GM12878 (cell line): Measurements from ENCODE around the gene SLC6A11.

Experiments
- MYC ChIP-seq: IDR thresholded peaks from 2 replicates; pipeline ENCODE4 v1.6.1; 2011; ENCODE audit warnings: mild to moderate bottlenecking, low read length, moderate library complexity, inconsistent platforms; ENCODE audit not compliant: insufficient read depth, insufficient replicate concordance, insufficient read length, severe bottlenecking
- POLR2A ChIP-seq: IDR thresholded peaks from 2 replicates; pipeline ENCODE4 v1.6.1; 2011; ENCODE audit warnings: low read depth, mild to moderate bottlenecking, low read length
- RAD21 ChIP-seq: IDR thresholded peaks from 2 replicates; pipeline ENCODE4 v1.6.1; 2011; ENCODE audit warnings: mild to moderate bottlenecking, low read depth, low read length, moderate library complexity; ENCODE audit not compliant: insufficient read depth
- USF1 ChIP-seq: IDR thresholded peaks from 2 replicates; pipeline ENCODE4 v1.6.1; 2011; ENCODE audit warnings: borderline replicate concordance, low read depth, mild to moderate bottlenecking, moderate library complexity, mixed read lengths, low read length; ENCODE audit not compliant: insufficient read depth; ENCODE audit errors: extremely low read length
- ZSCAN29 ChIP-seq: fragments of 450-650 bp; IDR thresholded peaks from 2 replicates; pipeline ENCODE4 v1.6.1; 2017; ENCODE audit warnings: mild to moderate bottlenecking, moderate library complexity
- TF ChIP-seq, protein P1 (sequence below), 3 experiments: IDR thresholded peaks in 2 of 3; conservative IDR thresholded peaks in 1 of 3; 2 replicates each; pipeline ENCODE4 v1.5.1; 2011; ENCODE audit warnings: low read depth in 3 of 3, low read length in 3 of 3, mild to moderate bottlenecking in 3 of 3, control low read depth in 2 of 3, moderate library complexity in 2 of 3, inconsistent platforms in 1 of 3, mixed read lengths in 1 of 3; ENCODE audit not compliant: control insufficient read depth in 2 of 3, insufficient read depth in 1 of 3; ENCODE audit errors: extremely low read depth in 1 of 3

- TF ChIP-seq ZSCAN29 (no peak), USF1 (no peak), MYC (no peak), RAD21 (no peak), POLR2A (no peak)
- TF ChIP-seq, protein P1, sequence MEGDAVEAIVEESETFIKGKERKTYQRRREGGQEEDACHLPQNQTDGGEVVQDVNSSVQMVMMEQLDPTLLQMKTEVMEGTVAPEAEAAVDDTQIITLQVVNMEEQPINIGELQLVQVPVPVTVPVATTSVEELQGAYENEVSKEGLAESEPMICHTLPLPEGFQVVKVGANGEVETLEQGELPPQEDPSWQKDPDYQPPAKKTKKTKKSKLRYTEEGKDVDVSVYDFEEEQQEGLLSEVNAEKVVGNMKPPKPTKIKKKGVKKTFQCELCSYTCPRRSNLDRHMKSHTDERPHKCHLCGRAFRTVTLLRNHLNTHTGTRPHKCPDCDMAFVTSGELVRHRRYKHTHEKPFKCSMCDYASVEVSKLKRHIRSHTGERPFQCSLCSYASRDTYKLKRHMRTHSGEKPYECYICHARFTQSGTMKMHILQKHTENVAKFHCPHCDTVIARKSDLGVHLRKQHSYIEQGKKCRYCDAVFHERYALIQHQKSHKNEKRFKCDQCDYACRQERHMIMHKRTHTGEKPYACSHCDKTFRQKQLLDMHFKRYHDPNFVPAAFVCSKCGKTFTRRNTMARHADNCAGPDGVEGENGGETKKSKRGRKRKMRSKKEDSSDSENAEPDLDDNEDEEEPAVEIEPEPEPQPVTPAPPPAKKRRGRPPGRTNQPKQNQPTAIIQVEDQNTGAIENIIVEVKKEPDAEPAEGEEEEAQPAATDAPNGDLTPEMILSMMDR (IDR thresholded peaks at IDR 0.05 in 2 of 3, conservative IDR thresholded peaks at IDR 0.05 in 1 of 3; ENCODE audit: control insufficient read depth in 2 of 3, extremely low read depth in 1 of 3, insufficient read depth in 1 of 3, low read depth in 3 of 3, low read length in 3 of 3) = no peak
Measured at GRCh38 chr3:10962481-10963036, 146.5 kb downstream of the SLC6A11 start.
